HEK293T (cell line): ENCODE measurements around the gene FOCAD.

ENCODE experiments used
- CTCF ChIA-PET: fragments of 350-600 bp; formaldehyde crosslinking; extraction: SDS; loops from one replicate; lab custom pipeline; 2021; ENCODE audit warnings: antibody characterized with exemption, inconsistent platforms; lab: Yijun Ruan, JAX
- POLR2A ChIA-PET: fragments of 350-600 bp; formaldehyde crosslinking; extraction: SDS; loops from one replicate; lab custom pipeline; 2020; ENCODE audit warnings: antibody characterized with exemption, inconsistent platforms; lab: Yijun Ruan, JAX
- DNase-seq: peaks from one replicate; pipeline ENCODE4 v3.0.0; 2012; ENCODE audit warnings: mixed read lengths; ENCODE audit errors: extremely low spot score
- ARNT ChIP-seq: fragments of 450-650 bp; IDR thresholded peaks from 2 replicates; pipeline ENCODE4 v1.6.1; 2017; ENCODE audit warnings: mild to moderate bottlenecking
- BHLHE40 ChIP-seq: fragments of 450-650 bp; IDR thresholded peaks from 2 replicates; pipeline ENCODE4 v1.6.1; 2016; ENCODE audit warnings: mild to moderate bottlenecking, moderate library complexity, borderline replicate concordance
- CTBP1 ChIP-seq: fragments of 450-650 bp; IDR thresholded peaks from 2 replicates; pipeline ENCODE4 v1.6.1; 2016; ENCODE audit warnings: borderline replicate concordance
- ELF4 ChIP-seq: fragments of 450-650 bp; IDR thresholded peaks from 2 replicates; pipeline ENCODE4 v1.6.1; 2017; ENCODE audit warnings: antibody characterized with exemption
- FOXA1 ChIP-seq: fragments of 450-650 bp; IDR thresholded peaks from 2 replicates; pipeline ENCODE4 v1.6.1; 2016; ENCODE audit warnings: mild to moderate bottlenecking
- FOXK2 ChIP-seq: fragments of 450-650 bp; IDR thresholded peaks from 2 replicates; pipeline ENCODE4 v1.6.1; 2016; ENCODE audit warnings: mild to moderate bottlenecking
- FOXM1 ChIP-seq: fragments of 450-650 bp; IDR thresholded peaks from 2 replicates; pipeline ENCODE4 v1.6.1; 2017; ENCODE audit warnings: mild to moderate bottlenecking, borderline replicate concordance
- HDGF ChIP-seq: fragments of 450-650 bp; IDR thresholded peaks from 2 replicates; pipeline ENCODE4 v1.6.1; 2017; ENCODE audit warnings: antibody characterized with exemption, borderline replicate concordance
- L3MBTL2 ChIP-seq: fragments of 450-650 bp; conservative IDR thresholded peaks from 2 replicates; pipeline ENCODE4 v1.6.1; 2016; ENCODE audit warnings: mild to moderate bottlenecking
- LEF1 ChIP-seq: fragments of 450-650 bp; IDR thresholded peaks from 2 replicates; pipeline ENCODE4 v1.6.1; 2017; ENCODE audit warnings: mild to moderate bottlenecking, borderline replicate concordance
- NFRKB ChIP-seq: fragments of 450-650 bp; IDR thresholded peaks from 2 replicates; pipeline ENCODE4 v1.6.1; 2016; ENCODE audit warnings: mild to moderate bottlenecking, moderate library complexity
- SP1 ChIP-seq: fragments of 450-650 bp; IDR thresholded peaks from 2 replicates; pipeline ENCODE4 v1.6.1; 2017
- SUZ12 ChIP-seq: fragments of 450-650 bp; IDR thresholded peaks from 2 replicates; pipeline ENCODE4 v1.6.1; 2016; ENCODE audit warnings: mild to moderate bottlenecking
- TARDBP ChIP-seq: fragments of 450-650 bp; IDR thresholded peaks from 2 replicates; pipeline ENCODE4 v1.6.1; 2016
- ZNF384 ChIP-seq: fragments of 450-650 bp; IDR thresholded peaks from 2 replicates; pipeline ENCODE4 v1.6.1; 2016
- TF ChIP-seq, protein P1 (sequence below): fragments of 450-650 bp; IDR thresholded peaks from 2 replicates; pipeline ENCODE4 v1.6.1; 2016

FOCAD gene

DNA sequence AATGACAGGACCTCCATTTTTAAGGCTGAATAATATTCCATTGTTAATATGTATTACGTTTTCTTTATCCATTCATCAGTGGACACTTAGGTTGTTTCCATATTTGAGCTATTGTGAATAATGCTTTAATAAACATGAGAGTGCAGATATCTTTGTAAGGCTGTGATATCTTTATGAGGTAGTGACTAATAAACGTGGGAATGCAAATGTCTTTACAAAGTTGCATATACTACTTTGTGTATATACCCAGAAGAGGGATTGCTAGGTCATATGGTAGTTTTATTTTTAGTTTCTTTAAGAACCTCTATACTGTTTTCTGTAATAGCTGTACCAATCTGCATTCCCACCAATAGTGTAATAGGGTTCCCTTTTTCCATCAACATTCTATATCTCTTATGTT is 148.7 kb downstream of the FOCAD start:
- ChIA-PET POLR2A (no interaction called here), CTCF (no interaction called here)
- DNase-seq, result no peak
- TF ChIP-seq CTBP1, result no peak
- no peak for TF ChIP-seq BHLHE40
- no peak for TF ChIP-seq ZNF384
- TF ChIP-seq HDGF, result no peak
- no peak for TF ChIP-seq ARNT
- no peak for TF ChIP-seq TARDBP

DNA sequence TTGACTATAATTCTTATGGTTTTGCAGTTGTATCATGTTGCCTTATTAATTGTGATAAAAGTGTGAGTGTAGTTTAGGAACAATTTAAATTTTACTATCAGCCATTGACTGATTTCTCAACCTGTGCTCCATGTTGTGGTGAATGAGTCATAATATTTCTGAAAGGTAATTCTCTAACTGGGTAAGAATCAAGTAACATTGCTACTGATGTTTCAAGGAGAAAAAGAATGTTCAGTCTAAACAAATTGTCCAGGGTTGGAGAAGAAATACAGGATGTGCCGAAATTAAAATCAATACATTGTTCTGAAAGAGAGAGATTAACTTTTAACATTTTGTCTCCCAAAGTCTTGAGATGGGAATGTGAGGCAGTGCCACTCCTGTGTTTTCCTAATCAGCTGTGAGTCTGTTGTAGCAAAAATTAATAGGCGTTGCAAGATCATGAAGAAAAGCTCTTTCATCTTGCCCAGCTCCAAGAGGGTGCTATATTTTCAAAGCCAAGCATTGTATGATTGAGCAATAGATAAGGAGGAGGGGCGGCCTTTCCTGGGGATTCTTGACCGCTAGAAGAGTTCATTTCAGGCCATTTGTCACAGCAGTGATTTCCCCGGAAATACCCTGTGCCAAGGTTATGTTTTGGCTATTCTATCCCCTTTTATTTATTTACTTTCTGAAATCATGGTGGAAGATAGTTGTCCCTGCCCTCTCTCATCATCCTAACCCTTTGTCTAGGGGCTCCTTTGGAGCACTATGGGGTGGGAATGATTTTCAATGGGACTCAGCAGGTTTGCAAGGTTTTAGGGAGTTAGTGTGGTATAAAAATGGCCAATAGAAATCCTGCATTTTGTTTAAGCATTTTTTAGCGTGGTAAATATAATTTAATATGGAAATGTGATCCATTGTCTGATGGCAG is 151.6 kb downstream of the FOCAD start:
- TF ChIP-seq LEF1 (no peak), SUZ12 (no peak)
- no peak for DNase-seq
- ChIA-PET POLR2A (no interaction called here), CTCF (no interaction called here)

DNA sequence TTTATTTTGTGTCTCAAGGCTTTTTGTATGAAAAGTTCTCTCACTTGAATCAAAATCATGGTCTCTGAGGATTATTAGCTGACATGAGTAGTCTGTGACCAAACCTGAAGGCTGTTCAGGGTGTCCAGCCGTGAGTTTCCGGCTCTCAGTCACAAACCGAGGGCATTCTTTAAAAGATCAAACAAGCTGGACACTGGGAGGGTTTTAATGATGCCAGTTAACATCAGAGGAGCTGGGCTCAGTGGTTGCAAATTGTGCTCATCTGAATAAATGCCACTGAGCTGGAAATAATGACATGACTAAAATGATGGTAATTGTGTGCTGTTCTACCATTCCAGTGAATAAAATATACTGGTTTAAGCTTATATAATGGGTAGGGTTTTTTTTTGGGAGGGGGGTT is 153.1 kb downstream of the FOCAD start:
- TF ChIP-seq BHLHE40 (no peak), ARNT (no peak), L3MBTL2 (no peak), SP1 (no peak)
- POLR2A ChIA-PET, result no interaction called here
- CTCF ChIA-PET, result no interaction called here
- DNase-seq, result no peak

DNA sequence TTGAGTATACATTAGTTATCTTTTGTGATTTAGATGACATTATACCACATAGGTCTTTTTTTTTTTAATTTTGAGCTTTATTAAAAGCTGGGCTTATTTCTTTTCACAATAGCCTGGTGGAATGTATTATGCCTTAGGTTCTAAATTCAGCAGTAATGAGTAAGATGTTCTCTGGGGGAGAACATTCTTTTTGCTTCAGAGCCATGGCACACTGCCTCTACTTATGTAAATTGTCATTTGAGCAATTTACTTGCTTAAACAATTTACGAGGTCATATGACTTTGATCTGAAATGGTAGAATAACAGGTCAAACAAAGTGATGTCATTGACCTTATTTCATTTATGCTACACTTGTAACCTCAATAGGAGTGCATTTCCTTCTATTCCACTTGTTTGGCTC is 154.2 kb downstream of the FOCAD start:
- CTCF ChIA-PET, result no interaction called here
- POLR2A ChIA-PET, result no interaction called here
- no peak for DNase-seq

DNA sequence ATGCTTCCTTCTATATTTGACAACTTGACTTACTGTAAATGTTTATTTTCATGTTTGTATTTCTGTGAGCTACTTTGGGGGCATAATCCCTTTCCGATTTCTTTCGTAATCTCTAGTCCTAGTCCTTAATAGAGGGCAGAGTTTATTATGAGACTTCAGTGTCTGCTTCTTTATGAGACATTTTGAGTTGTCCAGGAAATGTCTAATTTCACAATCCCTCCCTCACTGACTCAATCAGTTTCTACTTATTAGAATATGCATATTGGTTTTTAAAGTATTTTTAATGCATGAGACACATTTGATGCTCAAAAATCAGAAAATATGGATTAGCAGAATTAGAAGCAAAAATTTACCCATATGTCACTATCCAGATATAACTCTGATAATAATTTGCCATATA is 160.9 kb downstream of the FOCAD start:
- ChIA-PET CTCF (no interaction called here), POLR2A (no interaction called here)
- no peak for DNase-seq
- TF ChIP-seq SUZ12, result no peak
- TF ChIP-seq FOXM1, result no peak
- TF ChIP-seq, protein P1, sequence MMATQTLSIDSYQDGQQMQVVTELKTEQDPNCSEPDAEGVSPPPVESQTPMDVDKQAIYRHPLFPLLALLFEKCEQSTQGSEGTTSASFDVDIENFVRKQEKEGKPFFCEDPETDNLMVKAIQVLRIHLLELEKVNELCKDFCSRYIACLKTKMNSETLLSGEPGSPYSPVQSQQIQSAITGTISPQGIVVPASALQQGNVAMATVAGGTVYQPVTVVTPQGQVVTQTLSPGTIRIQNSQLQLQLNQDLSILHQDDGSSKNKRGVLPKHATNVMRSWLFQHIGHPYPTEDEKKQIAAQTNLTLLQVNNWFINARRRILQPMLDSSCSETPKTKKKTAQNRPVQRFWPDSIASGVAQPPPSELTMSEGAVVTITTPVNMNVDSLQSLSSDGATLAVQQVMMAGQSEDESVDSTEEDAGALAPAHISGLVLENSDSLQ, result no peak
- no peak for TF ChIP-seq LEF1

More for the DNA sequence above, 154.2 kb downstream of the FOCAD start:
- TF ChIP-seq ARNT, result no peak
- no peak for TF ChIP-seq FOXK2
- TF ChIP-seq, protein P1, result no peak
- TF ChIP-seq L3MBTL2, result no peak
- TF ChIP-seq TARDBP, result no peak
- TF ChIP-seq LEF1, result no peak
- TF ChIP-seq ZNF384, result no peak
- no peak for TF ChIP-seq SP1
- no peak for TF ChIP-seq FOXM1
- TF ChIP-seq FOXA1, result no peak
- no peak for TF ChIP-seq NFRKB
- TF ChIP-seq HDGF, result no peak
- no peak for TF ChIP-seq CTBP1
- no peak for TF ChIP-seq BHLHE40

DNA sequence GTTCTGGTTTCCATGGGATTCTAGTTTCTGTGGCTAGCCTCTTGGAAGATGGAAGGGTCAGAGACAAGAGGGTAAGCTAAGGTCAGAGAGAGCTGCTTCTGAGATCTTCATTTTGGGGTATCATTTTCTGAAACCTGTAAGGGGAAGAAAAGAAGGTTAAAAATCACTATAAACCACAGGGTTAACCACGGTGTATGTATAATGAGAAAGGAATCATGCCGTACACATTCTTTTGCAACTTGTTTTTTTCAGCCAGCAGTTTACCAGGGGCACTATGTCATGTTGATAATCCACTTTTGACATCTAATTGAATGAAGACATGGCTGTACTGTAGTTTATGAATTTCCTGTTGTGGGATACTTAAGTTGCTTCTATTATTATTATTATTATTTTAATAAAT is 164.4 kb downstream of the FOCAD start:
- no peak for TF ChIP-seq FOXK2
- TF ChIP-seq SUZ12, result no peak
- no peak for TF ChIP-seq ZNF384
- no peak for TF ChIP-seq HDGF
- no peak for TF ChIP-seq SP1
- TF ChIP-seq FOXA1, result no peak
- TF ChIP-seq NFRKB, result no peak
- TF ChIP-seq L3MBTL2, result no peak
- TF ChIP-seq CTBP1, result no peak
- no peak for TF ChIP-seq BHLHE40
- TF ChIP-seq ARNT, result no peak
- no peak for TF ChIP-seq ELF4
- no peak for TF ChIP-seq TARDBP
- TF ChIP-seq, protein P1, result no peak
- no peak for TF ChIP-seq FOXM1
- TF ChIP-seq LEF1, result no peak
- DNase-seq, result no peak
- ChIA-PET POLR2A (no interaction called here), CTCF (no interaction called here)

DNA sequence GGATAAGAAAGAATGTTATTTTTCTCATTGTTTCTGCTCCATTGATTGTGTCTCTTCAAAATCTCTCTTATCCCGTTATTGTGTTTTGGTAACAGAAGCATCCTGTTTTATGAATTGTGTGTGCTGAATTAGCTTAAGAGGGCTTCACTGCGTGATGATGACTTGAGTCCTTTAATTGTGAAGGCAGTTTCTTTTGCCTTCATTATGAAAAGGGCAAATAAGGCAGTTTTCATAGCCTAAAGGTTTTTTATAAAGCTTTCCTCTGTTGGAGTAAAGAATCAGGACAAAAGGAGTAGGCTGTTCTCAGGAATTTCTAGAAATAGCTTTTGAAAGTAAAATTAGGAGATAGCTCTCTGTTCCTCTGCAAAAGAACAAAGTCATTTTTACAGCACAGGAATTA is 169.8 kb downstream of the FOCAD start:
- ChIA-PET CTCF (no interaction called here), POLR2A (no interaction called here)
- no peak for DNase-seq
- TF ChIP-seq TARDBP, result no peak
